ENCODE results near the gene GTPBP1. TPM values are rescaled to one million over a fixed set of nuclear protein-coding genes. Genes with fewer than 3 reads are reported as not detected.

GTPBP1 gene
- total and polyA plus RNA-seq, 2 donors (not counting 3 experiments of a cell fraction or from before 2014, with no cell fraction given), result 29.8 to 50.3 TPM

- Histone ChIP-seq H3K79me2 (ENCODE audit: control insufficient read depth, insufficient read depth, low read length) (peaks cover 7% of the 10 kb centered on the region), H3K27ac (ENCODE audit: insufficient read depth, low read depth, low read length) (no peak overlapping the region), H3K4me3 (replicated peaks in 1 of 3; ENCODE audit: insufficient read depth in 1 of 3, low read depth in 1 of 3, low read length in 3 of 3) (no peak overlapping the region), H3K4me2 (ENCODE audit: insufficient read depth, low read length) (no peak overlapping the region), H3K36me3 (ENCODE audit: control insufficient read depth in 2 of 2, extremely low read depth in 1 of 2, insufficient read depth in 2 of 2, low read length in 2 of 2) (peaks cover 0 to 23% of the 10 kb centered on the region in 2 experiments), H3K9me1 (replicated peaks; ENCODE audit: control insufficient read depth, extremely low read depth, insufficient read depth, low read length) (no peaks in the 10 kb centered on the region), H3K9ac (replicated peaks; ENCODE audit: extremely low read depth, insufficient read depth, low read length) (no peak overlapping the region), H3K9me3 (replicated peaks; ENCODE audit: control insufficient read depth, insufficient read depth, low read length) (no peaks in the 10 kb centered on the region), H3K4me1 (ENCODE audit: control insufficient read depth, extremely low read depth, insufficient read depth, low read length) (peaks cover 10% of the 10 kb centered on the region), H2AFZ (ENCODE audit: low read depth, low read length) (no peak overlapping the region), H3K27me3 (ENCODE audit: control insufficient read depth in 2 of 2, insufficient read depth in 2 of 2, low read length in 2 of 2) (no peaks in the 10 kb centered on the region), H4K20me1 (replicated peaks; ENCODE audit: control insufficient read depth, extremely low read depth, insufficient read depth, low read length) (no peaks in the 10 kb centered on the region)
- BruUV-seq (replicated peaks), result no TSS peak
- dilution Hi-C loops (cut with MboI; ENCODE audit: extremely low pct_ligation_motif_present, low sequenced_read_pairs), result no loop called here
- intact Hi-C loops (cut with micrococcal nuclease), result no loop called here
- ChIA-PET CTCF (interaction anchor here (0.8 to 1.1 kb wide), 3 partner anchors 13 to 48 kb away, joined by 3 read pairs; no protein-coding TSS in a partner anchor), POLR2A (interaction anchor here (0.6 kb wide), 1 partner anchor 15 kb away, joined by 3 read pairs; the partner anchor contains the start of gene GTPBP1)
- FAIRE-seq, result no peak
- DNase-seq (ENCODE audit: low read depth, low spot score), result no peak
- TF ChIP-seq EZH2 (IDR thresholded peaks at IDR 0.05; ENCODE audit: borderline replicate concordance, low read depth, low read length, severe bottlenecking) (no peak), CTCF (IDR thresholded peaks at IDR 0.05; ENCODE audit: extremely low read depth in 1 of 2, insufficient read depth in 1 of 2, low read depth in 1 of 2, low read length in 2 of 2) (no peak), FOS (IDR thresholded peaks at IDR 0.05; ENCODE audit: borderline replicate concordance, insufficient read depth, low read length) (no peak), POLR2AphosphoS5 (IDR thresholded peaks at IDR 0.05; ENCODE audit: insufficient read depth, low read depth, low read length) (no peak), MAX (IDR thresholded peaks at IDR 0.05; ENCODE audit: insufficient read depth, insufficient read length) (no peak), MYC (IDR thresholded peaks at IDR 0.05; ENCODE audit: low read depth, low read length) (no peak), GATA2 (IDR thresholded peaks at IDR 0.05; ENCODE audit: insufficient read depth, insufficient read length, low read depth, low read length) (no peak), POLR2A (IDR thresholded peaks at IDR 0.05; ENCODE audit: low read depth, low read length) (no peak)
Measured at GRCh38 chr22:38720350-38720749, 14.6 kb downstream of the GTPBP1 start.
